Heart right ventricle (tissue), 16 donors: ENCODE results near the gene SLC27A2. TPM values are rescaled to one million over a fixed set of nuclear protein-coding genes. Genes with fewer than 3 reads are reported as not detected.

Experiments used
- ATAC-seq, 8 donors: fragments of 200-7000 bp; cut with Tn5 transposase; one replicate each; pipeline ENCODE4 v1.9.1; 2020; ENCODE audit warnings: mild to moderate bottlenecking in 8 of 8, moderate library complexity in 8 of 8, moderate number of reproducible peaks in 1 of 8
- DNase-seq, 2 donors: peaks; one replicate each; pipeline ENCODE4 v3.0.0-alpha.2; 2020
- H3K27ac ChIP-seq, 10 donors: fragments of 200-600 bp; sonication (generic) in 2 of 10; one replicate each; pipeline versions ENCODE4 v1.5.0 to v1.8.0; 2020 to 2022; ENCODE audit warnings: mild to moderate bottlenecking in 3 of 10
- H3K27me3 ChIP-seq, 7 donors: fragments of 200-600 bp; one replicate each; pipeline ENCODE4 v1.8.0; 2021 to 2022; ENCODE audit warnings: mild to moderate bottlenecking in 2 of 7
- H3K36me3 ChIP-seq, 9 donors: fragments of 200-600 bp; sonication (generic) in 1 of 9; one replicate each; pipeline versions ENCODE4 v1.5.0 to v1.8.0; 2020 to 2022; ENCODE audit warnings: mild to moderate bottlenecking in 2 of 9
- H3K4me1 ChIP-seq, 9 donors: fragments of 200-600 bp; sonication (generic) in 1 of 9; one replicate each; pipeline versions ENCODE4 v1.5.0 to v1.8.0; 2020 to 2022; ENCODE audit warnings: mild to moderate bottlenecking in 4 of 9
- H3K4me3 ChIP-seq, 10 donors: fragments of 200-600 bp; sonication (generic) in 2 of 10; one replicate each; pipeline versions ENCODE4 v1.5.0 to v1.8.0; 2020 to 2022; ENCODE audit warnings: mild to moderate bottlenecking in 7 of 10, moderate library complexity in 2 of 10
- H3K9me3 ChIP-seq, 11 donors: fragments of 200-600 bp in 10 of 11; sonication (generic) in 2 of 11; one replicate each; pipeline versions ENCODE4 v1.5.0 to v1.8.0; 2013 to 2022; ENCODE audit warnings: mild to moderate bottlenecking in 2 of 11, control low read depth in 1 of 11, moderate library complexity in 1 of 11
- WGBS, 2 donors: extraction: QIAGEN DNeasy Blood & Tissue Kit; methylation state at CpG; one replicate each; pipeline ENCODE4 v1.1.7; 2013; ENCODE audit warnings: inconsistent platforms in 1 of 2; 5-methylcytosine and 5-hydroxymethylcytosine counted together
- intact Hi-C, 10 donors: fragments of 100-400 bp; cut with DNase I; formaldehyde crosslinking; loops; one replicate each; pipeline versions ENCODE4 v1.11.1 to v1.14.2; 2022
- polyA plus RNA-seq, 2 donors: library from polyadenylated mRNA; stranded (reverse); fragments of 200-250 nt; gene quantifications; one replicate each; pipeline ENCODE4 v1.2.3, GENCODE V29; 2013
- total RNA-seq, 10 donors: library from RNA; stranded (reverse); fragmentation: NEBNext Ultra II Directional in 3 of 10; extraction: Animal tissue kit (Norgen Biotek cat#: 25700) in 3 of 10; gene quantifications; one replicate each; pipeline versions ENCODE4 v1.2.1 to v1.2.4, GENCODE V29; 2021 to 2023
- TF ChIP-seq, protein P1 (sequence below), 9 donors: fragments of 200-600 bp; sonication (generic) in 2 of 9; IDR thresholded peaks; one replicate each; pipeline versions ENCODE4 v1.5.0 to v1.8.0; 2021 to 2022; ENCODE audit warnings: antibody characterized with exemption in 9 of 9, mild to moderate bottlenecking in 5 of 9, moderate library complexity in 1 of 9
- donor health status: Arrhythmogenic right ventricular cardiomyopathy.
- donor health status: ischemic (EF 13 %, LVEDD 7.1; RV severe dilation, severe dysfunction).
- donor health status: healthy with polysubstance abuse.
- donor health status: DM: no; HTN: yes; CAD: no.
- donor health status: DM: no; HTN: no; CAD: no.
- donor health status: ischemic (EF 25% LVEDD 6.9; RV normal size, moderate dysfunction).
- donor health status: ischemic (EF 25% LVEDD 5.7; RV mildly dilated, moderate dysfunction).
- donor health status: healthy.
- donor health status: DM: yes; HTN: yes; CAD: no.
- donor health status: Ischemic cardiomyopathy.
- donor health status: ischemic (EF 35%, LVEDD 5.7; RV mildly dilated, moderate dysfunction).
- donor health status: nonischemic (EF 11% LVEDD 7.7; RV severe dilation, severe dysfunction).
- donor health status: DM: yes; HTN: yes; CAD: no.
- donor health status: PGD.
- donor health status: ischemic (EF 29% LVEDD 5.4; RV normal size, mild dysfunction).
- donor health status: nonischemic (EF 23%, LVEDD 6.1; RV moderate dilation, normal function).

The SLC27A2 gene
- total and polyA plus RNA-seq, 12 donors = 0.32 TPM; not detected in 11

GRCh38 chr15:50232791-50233190, 50.8 kb downstream of the SLC27A2 start:
- no peaks in the 10 kb centered on the region for H3K36me3 ChIP-seq
- H3K27me3 ChIP-seq = no peaks in the 10 kb centered on the region
- H3K9me3 ChIP-seq = no peaks in the 10 kb centered on the region
- H3K27ac ChIP-seq = no peak overlapping the region
- no peak for ATAC-seq
- WGBS, 2 donors = 79 to 80% methylated on average over 2 of the region's 2 CpGs
- H3K4me3 ChIP-seq = no peak overlapping the region
- DNase-seq = no peak
- no peaks in the 10 kb centered on the region for H3K4me1 ChIP-seq
- intact Hi-C loops = no loop called here
- TF ChIP-seq, protein P1, sequence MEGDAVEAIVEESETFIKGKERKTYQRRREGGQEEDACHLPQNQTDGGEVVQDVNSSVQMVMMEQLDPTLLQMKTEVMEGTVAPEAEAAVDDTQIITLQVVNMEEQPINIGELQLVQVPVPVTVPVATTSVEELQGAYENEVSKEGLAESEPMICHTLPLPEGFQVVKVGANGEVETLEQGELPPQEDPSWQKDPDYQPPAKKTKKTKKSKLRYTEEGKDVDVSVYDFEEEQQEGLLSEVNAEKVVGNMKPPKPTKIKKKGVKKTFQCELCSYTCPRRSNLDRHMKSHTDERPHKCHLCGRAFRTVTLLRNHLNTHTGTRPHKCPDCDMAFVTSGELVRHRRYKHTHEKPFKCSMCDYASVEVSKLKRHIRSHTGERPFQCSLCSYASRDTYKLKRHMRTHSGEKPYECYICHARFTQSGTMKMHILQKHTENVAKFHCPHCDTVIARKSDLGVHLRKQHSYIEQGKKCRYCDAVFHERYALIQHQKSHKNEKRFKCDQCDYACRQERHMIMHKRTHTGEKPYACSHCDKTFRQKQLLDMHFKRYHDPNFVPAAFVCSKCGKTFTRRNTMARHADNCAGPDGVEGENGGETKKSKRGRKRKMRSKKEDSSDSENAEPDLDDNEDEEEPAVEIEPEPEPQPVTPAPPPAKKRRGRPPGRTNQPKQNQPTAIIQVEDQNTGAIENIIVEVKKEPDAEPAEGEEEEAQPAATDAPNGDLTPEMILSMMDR (IDR thresholded peaks at IDR 0.05) = no peak

DNA sequence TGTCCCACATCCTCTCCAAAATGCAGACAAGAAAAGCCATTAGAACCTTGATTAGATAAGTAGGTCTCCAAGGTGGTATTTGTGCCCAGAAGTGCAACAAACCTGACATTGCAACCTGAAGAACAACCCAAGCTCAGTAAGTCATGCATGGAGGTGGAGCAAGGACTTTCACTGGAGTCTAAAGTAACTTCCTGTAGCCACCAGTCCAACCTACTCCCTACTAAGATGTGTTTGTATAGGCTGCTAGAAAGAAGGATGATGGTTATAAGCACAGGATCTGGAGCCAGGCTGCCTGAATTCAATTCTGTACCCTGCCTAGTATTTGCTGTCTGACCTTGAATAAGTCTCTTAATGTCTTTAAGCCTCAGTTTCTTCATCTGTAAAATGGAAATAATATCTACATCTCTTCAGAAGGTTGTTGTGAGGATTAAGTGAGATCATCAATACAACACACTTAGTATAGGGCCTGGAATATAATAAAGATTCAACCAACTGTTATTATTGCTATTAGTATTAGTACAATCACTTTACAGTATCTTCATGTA, 51.3 kb downstream of the SLC27A2 start:
- no peak for DNase-seq
- H3K4me1 ChIP-seq = no peaks in the 10 kb centered on the region
- intact Hi-C loops = no loop called here
- H3K27me3 ChIP-seq = no peaks in the 10 kb centered on the region
- no peaks in the 10 kb centered on the region for H3K9me3 ChIP-seq
- ATAC-seq = no peak
- no peak overlapping the region for H3K27ac ChIP-seq
- TF ChIP-seq, protein P1 (IDR thresholded peaks at IDR 0.05) = no peak
- no peaks in the 10 kb centered on the region for H3K36me3 ChIP-seq
- H3K4me3 ChIP-seq = no peak overlapping the region

DNA sequence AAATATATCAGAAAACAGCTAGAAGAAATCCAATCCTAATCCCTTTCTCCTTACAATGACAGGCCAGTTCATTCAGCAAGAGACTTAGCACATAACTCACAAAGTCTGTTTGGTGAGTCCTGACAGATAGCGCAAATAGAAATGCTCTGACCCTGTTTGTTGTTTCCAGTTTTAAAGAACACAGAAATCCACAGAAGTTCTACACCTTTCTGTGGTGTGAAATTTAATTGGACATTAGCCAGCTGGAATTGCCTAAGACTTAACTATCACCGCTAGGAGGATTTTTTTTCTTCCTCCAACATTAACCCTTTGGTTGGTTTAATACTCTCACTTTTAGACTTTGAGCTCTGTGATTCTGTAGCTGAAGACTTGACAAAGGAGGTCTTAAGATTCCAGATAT, 52.8 kb downstream of the SLC27A2 start:
- Histone ChIP-seq H3K4me1 (no peaks in the 10 kb centered on the region), H3K27me3 (no peaks in the 10 kb centered on the region), H3K4me3 (no peak overlapping the region), H3K9me3 (no peaks in the 10 kb centered on the region), H3K27ac (no peak overlapping the region), H3K36me3 (no peaks in the 10 kb centered on the region)
- intact Hi-C loops = no loop called here
- DNase-seq = no peak
- no peak for ATAC-seq
- 46 to 59% methylated on average over 2 of the region's 2 CpGs for WGBS, 2 donors
- TF ChIP-seq, protein P1 (IDR thresholded peaks at IDR 0.05) = no peak

GRCh38 chr15:50235794-50236193, 53.8 kb downstream of the SLC27A2 start:
- H3K4me1 ChIP-seq = no peaks in the 10 kb centered on the region
- TF ChIP-seq, protein P1 (IDR thresholded peaks at IDR 0.05) = no peak
- intact Hi-C loops = no loop called here
- H3K4me3 ChIP-seq = no peak overlapping the region
- ATAC-seq = no peak
- no peaks in the 10 kb centered on the region for H3K9me3 ChIP-seq
- no peak overlapping the region for H3K27ac ChIP-seq
- H3K27me3 ChIP-seq = no peaks in the 10 kb centered on the region
- no peaks in the 10 kb centered on the region for H3K36me3 ChIP-seq
- 80 to 85% methylated on average over 1 of the region's 1 CpG for WGBS, 2 donors
- DNase-seq = no peak
